NB4 (cell line): Measurements from ENCODE around the gene LGALS9.

Experiments
- MYC ChIP-seq: IDR thresholded peaks from 2 replicates; pipeline ENCODE4 v1.6.1; 2011; ENCODE audit warnings: low read depth, low read length
- POLR2A ChIP-seq: IDR thresholded peaks from 2 replicates; pipeline ENCODE4 v1.6.1; 2011; ENCODE audit warnings: mild to moderate bottlenecking; ENCODE audit not compliant: insufficient read length; ENCODE audit errors: extremely low read depth
- TF ChIP-seq, protein P1 (sequence below): IDR thresholded peaks from one replicate; pipeline ENCODE4 v1.5.1; 2012; ENCODE audit warnings: low read depth, low read length
- TF ChIP-seq, protein P2 (sequence below): IDR thresholded peaks from 2 replicates; pipeline ENCODE4 v1.6.1; 2011; ENCODE audit warnings: low read depth, low read length

GRCh38 chr17:27634776-27635175, 3.8 kb downstream of the LGALS9 start:
- TF ChIP-seq, protein P1, sequence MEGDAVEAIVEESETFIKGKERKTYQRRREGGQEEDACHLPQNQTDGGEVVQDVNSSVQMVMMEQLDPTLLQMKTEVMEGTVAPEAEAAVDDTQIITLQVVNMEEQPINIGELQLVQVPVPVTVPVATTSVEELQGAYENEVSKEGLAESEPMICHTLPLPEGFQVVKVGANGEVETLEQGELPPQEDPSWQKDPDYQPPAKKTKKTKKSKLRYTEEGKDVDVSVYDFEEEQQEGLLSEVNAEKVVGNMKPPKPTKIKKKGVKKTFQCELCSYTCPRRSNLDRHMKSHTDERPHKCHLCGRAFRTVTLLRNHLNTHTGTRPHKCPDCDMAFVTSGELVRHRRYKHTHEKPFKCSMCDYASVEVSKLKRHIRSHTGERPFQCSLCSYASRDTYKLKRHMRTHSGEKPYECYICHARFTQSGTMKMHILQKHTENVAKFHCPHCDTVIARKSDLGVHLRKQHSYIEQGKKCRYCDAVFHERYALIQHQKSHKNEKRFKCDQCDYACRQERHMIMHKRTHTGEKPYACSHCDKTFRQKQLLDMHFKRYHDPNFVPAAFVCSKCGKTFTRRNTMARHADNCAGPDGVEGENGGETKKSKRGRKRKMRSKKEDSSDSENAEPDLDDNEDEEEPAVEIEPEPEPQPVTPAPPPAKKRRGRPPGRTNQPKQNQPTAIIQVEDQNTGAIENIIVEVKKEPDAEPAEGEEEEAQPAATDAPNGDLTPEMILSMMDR: no peak
- TF ChIP-seq POLR2A: no peak
- TF ChIP-seq MYC: no peak
- TF ChIP-seq, protein P2, sequence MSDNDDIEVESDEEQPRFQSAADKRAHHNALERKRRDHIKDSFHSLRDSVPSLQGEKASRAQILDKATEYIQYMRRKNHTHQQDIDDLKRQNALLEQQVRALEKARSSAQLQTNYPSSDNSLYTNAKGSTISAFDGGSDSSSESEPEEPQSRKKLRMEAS: no peak
